Omental fat pad (tissue), 4 donors: ENCODE measurements around the gene MED29. TPM values are rescaled to one million over a fixed set of nuclear protein-coding genes. Genes with fewer than 3 reads are reported as not detected.

Experiments used
- ATAC-seq: fragments of 150-250 bp; one replicate; pipeline ENCODE4 v1.9.1; 2016; ENCODE audit warnings: mild to moderate bottlenecking, moderate library complexity; ENCODE audit not compliant: low FRiP score
- DNase-seq: peaks from one replicate; pipeline ENCODE4 v3.0.0-alpha.2; 2019; ENCODE audit warnings: low spot score
- CTCF ChIP-seq, 3 donors: fragments of 450-650 bp; IDR thresholded peaks; one replicate each; pipeline ENCODE4 v1.5.1; 2016 to 2017; ENCODE audit warnings: antibody characterized with exemption in 3 of 3, mild to moderate bottlenecking in 3 of 3, moderate library complexity in 2 of 3
- total RNA-seq, 4 donors: library from RNA; depleted of rRNA; stranded (reverse); fragments of >200 nt; gene quantifications; one replicate each; pipeline ENCODE4 v1.1.0, GENCODE V29; 2016

MED29 gene
- total RNA-seq, 4 donors from 2014 or later, result 24.5 to 41.3 (median 32.5) TPM

- no peak for ATAC-seq
These were observed 26.4 kb downstream of the MED29 start for GRCh38 chr19:39417463-39418181.

GRCh38 chr19:39419003-39419402 lies 27.8 kb downstream of the MED29 start:
- ATAC-seq, result no peak
- TF ChIP-seq CTCF (IDR thresholded peaks at IDR 0.05), result no peak

More at GRCh38 chr19:39417463-39418181, 26.4 kb downstream of the MED29 start:
- no peak for DNase-seq
- no peak for TF ChIP-seq CTCF (IDR thresholded peaks at IDR 0.05)

GRCh38 chr19:39420769-39421168 lies 29.6 kb downstream of the MED29 start:
- ATAC-seq (no peak), DNase-seq (no peak)
- no peak for TF ChIP-seq CTCF (IDR thresholded peaks at IDR 0.05)

More at GRCh38 chr19:39419003-39419402, 27.8 kb downstream of the MED29 start:
- no peak for DNase-seq

- no peak for TF ChIP-seq CTCF (IDR thresholded peaks at IDR 0.05)
- ATAC-seq (no peak), DNase-seq (no peak)
These were observed 30.8 kb downstream of the MED29 start for GRCh38 chr19:39422020-39422419.

- DNase-seq (no peak), ATAC-seq (no peak)
- TF ChIP-seq CTCF (IDR thresholded peaks at IDR 0.05), result no peak
These were observed 32.3 kb downstream of the MED29 start for GRCh38 chr19:39423258-39424086.

GRCh38 chr19:39424934-39425333 lies 33.8 kb downstream of the MED29 start:
- ATAC-seq (no peak), DNase-seq (no peak)
- TF ChIP-seq CTCF (IDR thresholded peaks at IDR 0.05), result no peak
